Measurements from ENCODE around the gene KLHL26.

The KLHL26 gene

GRCh38 chr19:18687740-18688465 is 51.1 kb downstream of the KLHL26 start:
- WGBS (ENCODE audit: insufficient coverage, insufficient read length): no CpG with 5 or more reads among the region's 16 CpGs
- Histone ChIP-seq H3K9me3 (ENCODE audit: control insufficient read depth, insufficient read depth, low read length) (no peaks in the 10 kb centered on the region), H3K36me3 (ENCODE audit: control insufficient read depth, insufficient read depth, low read length) (no peaks in the 10 kb centered on the region), H3K27ac (ENCODE audit: low read length) (no peak overlapping the region), H3K4me3 (ENCODE audit: low read length) (no peak overlapping the region), H3K4me1 (ENCODE audit: control insufficient read depth, insufficient read depth, low read length) (peaks cover 3% of the 10 kb centered on the region), H3K27me3 (ENCODE audit: control insufficient read depth, insufficient read depth, low read length) (no peaks in the 10 kb centered on the region)
- no peak for DNase-seq (ENCODE audit: low read depth, low spot score)

- WGBS (ENCODE audit: insufficient coverage, insufficient read length): no CpG with 5 or more reads among the region's 12 CpGs
- no peaks in the 10 kb centered on the region for H3K27me3 ChIP-seq (ENCODE audit: control insufficient read depth, insufficient read depth, low read length)
Measured at GRCh38 chr19:18696023-18696422, 59.2 kb downstream of the KLHL26 start.

GRCh38 chr19:18697680-18698079 is 60.9 kb downstream of the KLHL26 start:
- H3K4me1 ChIP-seq (ENCODE audit: control insufficient read depth, insufficient read depth, low read length): peaks cover 4% of the 10 kb centered on the region; the same call in 1 of the 2 replicates
- H3K27ac ChIP-seq (ENCODE audit: low read length): no peak overlapping the region
- H3K36me3 ChIP-seq (ENCODE audit: control insufficient read depth, insufficient read depth, low read length): no peaks in the 10 kb centered on the region
- H3K9me3 ChIP-seq (ENCODE audit: control insufficient read depth, insufficient read depth, low read length): no peaks in the 10 kb centered on the region
- H3K4me3 ChIP-seq (ENCODE audit: low read length): no peak overlapping the region
- WGBS (ENCODE audit: insufficient coverage, insufficient read length): no CpG with 5 or more reads among the region's 3 CpGs
- no peaks in the 10 kb centered on the region for H3K27me3 ChIP-seq (ENCODE audit: control insufficient read depth, insufficient read depth, low read length)
- no peak for DNase-seq (ENCODE audit: low read depth, low spot score)

More at GRCh38 chr19:18696023-18696422, 59.2 kb downstream of the KLHL26 start:
- no peaks in the 10 kb centered on the region for H3K36me3 ChIP-seq (ENCODE audit: control insufficient read depth, insufficient read depth, low read length)
- DNase-seq (ENCODE audit: low read depth, low spot score): no peak
- H3K27ac ChIP-seq (ENCODE audit: low read length): no peak overlapping the region
- no peak overlapping the region for H3K4me3 ChIP-seq (ENCODE audit: low read length)
- no peaks in the 10 kb centered on the region for H3K9me3 ChIP-seq (ENCODE audit: control insufficient read depth, insufficient read depth, low read length)
- H3K4me1 ChIP-seq (ENCODE audit: control insufficient read depth, insufficient read depth, low read length): peaks cover 4% of the 10 kb centered on the region; the same call in 1 of the 2 replicates

- Histone ChIP-seq H3K27ac (ENCODE audit: low read length) (no peak overlapping the region), H3K4me1 (ENCODE audit: control insufficient read depth, insufficient read depth, low read length) (peaks cover 4% of the 10 kb centered on the region; the same call in 1 of the 2 replicates), H3K36me3 (ENCODE audit: control insufficient read depth, insufficient read depth, low read length) (no peaks in the 10 kb centered on the region), H3K27me3 (ENCODE audit: control insufficient read depth, insufficient read depth, low read length) (no peaks in the 10 kb centered on the region), H3K9me3 (ENCODE audit: control insufficient read depth, insufficient read depth, low read length) (no peaks in the 10 kb centered on the region), H3K4me3 (ENCODE audit: low read length) (no peak overlapping the region)
- no peak for DNase-seq (ENCODE audit: low read depth, low spot score)
- WGBS (ENCODE audit: insufficient coverage, insufficient read length): no CpG with 5 or more reads among the region's 18 CpGs
Measured at GRCh38 chr19:18698321-18699167, 61.7 kb downstream of the KLHL26 start.

DNA sequence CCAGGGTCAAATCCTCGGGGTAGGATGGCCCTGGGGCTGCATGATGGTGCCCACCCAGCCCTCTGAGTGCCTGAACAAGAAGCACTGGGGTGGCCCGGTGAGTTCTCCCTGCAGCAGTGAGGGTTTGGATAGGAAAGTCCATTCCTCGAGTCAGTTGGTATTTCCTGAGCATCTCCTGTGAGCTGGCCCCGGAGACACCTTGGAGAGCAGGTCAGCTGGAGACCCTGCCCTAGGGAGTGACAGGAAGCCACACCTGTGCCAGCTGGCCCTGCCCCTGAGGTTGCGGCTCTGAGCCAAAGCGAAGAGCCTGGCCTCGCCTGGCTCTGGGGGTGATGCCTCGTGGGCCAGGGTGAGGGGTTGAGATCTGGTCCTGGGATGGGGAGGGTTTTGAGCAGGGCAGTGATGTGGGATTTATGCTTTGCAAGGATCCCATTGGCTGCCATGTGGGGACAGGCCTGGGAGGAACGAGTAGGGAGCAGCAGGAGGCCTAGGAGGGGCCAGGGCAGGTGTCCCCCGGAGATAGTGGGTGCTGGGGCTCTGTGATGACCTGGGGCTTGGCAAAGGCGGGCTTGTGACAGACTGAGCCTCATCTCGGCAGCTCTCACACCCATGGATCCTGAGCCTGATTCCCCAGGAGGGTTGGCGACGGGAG is 62.7 kb downstream of the KLHL26 start:
- Histone ChIP-seq H3K36me3 (ENCODE audit: control insufficient read depth, insufficient read depth, low read length) (no peaks in the 10 kb centered on the region), H3K27ac (ENCODE audit: low read length) (no peak overlapping the region), H3K9me3 (ENCODE audit: control insufficient read depth, insufficient read depth, low read length) (no peaks in the 10 kb centered on the region), H3K4me3 (ENCODE audit: low read length) (no peak overlapping the region), H3K4me1 (ENCODE audit: control insufficient read depth, insufficient read depth, low read length) (peaks cover 4% of the 10 kb centered on the region; the same call in 1 of the 2 replicates), H3K27me3 (ENCODE audit: control insufficient read depth, insufficient read depth, low read length) (no peaks in the 10 kb centered on the region)
- DNase-seq (ENCODE audit: low read depth, low spot score): no peak
- WGBS (ENCODE audit: insufficient coverage, insufficient read length): no CpG with 5 or more reads among the region's 14 CpGs

GRCh38 chr19:18700501-18701249 is 63.8 kb downstream of the KLHL26 start:
- H3K4me3 ChIP-seq (ENCODE audit: low read length): peak overlapping the region; percentile 24; the same call in 1 of the 2 replicates
- no peaks in the 10 kb centered on the region for H3K9me3 ChIP-seq (ENCODE audit: control insufficient read depth, insufficient read depth, low read length)
- H3K36me3 ChIP-seq (ENCODE audit: control insufficient read depth, insufficient read depth, low read length): no peaks in the 10 kb centered on the region
- H3K4me1 ChIP-seq (ENCODE audit: control insufficient read depth, insufficient read depth, low read length): peaks cover 4% of the 10 kb centered on the region; the same call in 1 of the 2 replicates
- no peaks in the 10 kb centered on the region for H3K27me3 ChIP-seq (ENCODE audit: control insufficient read depth, insufficient read depth, low read length)
- no CpG with 5 or more reads among the region's 35 CpGs for WGBS (ENCODE audit: insufficient coverage, insufficient read length)
- no peak overlapping the region for H3K27ac ChIP-seq (ENCODE audit: low read length)
- no peak for DNase-seq (ENCODE audit: low read depth, low spot score)

- H3K4me3 ChIP-seq (ENCODE audit: low read length): no peak overlapping the region
- H3K27ac ChIP-seq (ENCODE audit: low read length): no peak overlapping the region
- WGBS (ENCODE audit: insufficient coverage, insufficient read length): no CpG with 5 or more reads among the region's 7 CpGs
- DNase-seq (ENCODE audit: low read depth, low spot score): no peak
- H3K36me3 ChIP-seq (ENCODE audit: control insufficient read depth, insufficient read depth, low read length): no peaks in the 10 kb centered on the region
- no peaks in the 10 kb centered on the region for H3K27me3 ChIP-seq (ENCODE audit: control insufficient read depth, insufficient read depth, low read length)
- H3K4me1 ChIP-seq (ENCODE audit: control insufficient read depth, insufficient read depth, low read length): peaks cover 4% of the 10 kb centered on the region; the same call in 1 of the 2 replicates
- H3K9me3 ChIP-seq (ENCODE audit: control insufficient read depth, insufficient read depth, low read length): no peaks in the 10 kb centered on the region
Measured at GRCh38 chr19:18701250-18701608, 64.4 kb downstream of the KLHL26 start.

- H3K4me1 ChIP-seq (ENCODE audit: control insufficient read depth, insufficient read depth, low read length): peaks cover 2% of the 10 kb centered on the region; the same call in 1 of the 2 replicates
- no peak overlapping the region for H3K27ac ChIP-seq (ENCODE audit: low read length)
- no peak overlapping the region for H3K4me3 ChIP-seq (ENCODE audit: low read length)
- DNase-seq (ENCODE audit: low read depth, low spot score): no peak
- no peaks in the 10 kb centered on the region for H3K36me3 ChIP-seq (ENCODE audit: control insufficient read depth, insufficient read depth, low read length)
- H3K27me3 ChIP-seq (ENCODE audit: control insufficient read depth, insufficient read depth, low read length): no peaks in the 10 kb centered on the region
- H3K9me3 ChIP-seq (ENCODE audit: control insufficient read depth, insufficient read depth, low read length): no peaks in the 10 kb centered on the region
- no CpG with 5 or more reads among the region's 4 CpGs for WGBS (ENCODE audit: insufficient coverage, insufficient read length)
Measured at GRCh38 chr19:18704054-18704453, 67.2 kb downstream of the KLHL26 start.

GRCh38 chr19:18704971-18705370 is 68.1 kb downstream of the KLHL26 start:
- DNase-seq (ENCODE audit: low read depth, low spot score): no peak
- Histone ChIP-seq H3K27ac (ENCODE audit: low read length) (no peak overlapping the region), H3K9me3 (ENCODE audit: control insufficient read depth, insufficient read depth, low read length) (no peaks in the 10 kb centered on the region), H3K4me3 (ENCODE audit: low read length) (no peak overlapping the region), H3K27me3 (ENCODE audit: control insufficient read depth, insufficient read depth, low read length) (no peaks in the 10 kb centered on the region), H3K36me3 (ENCODE audit: control insufficient read depth, insufficient read depth, low read length) (no peaks in the 10 kb centered on the region), H3K4me1 (ENCODE audit: control insufficient read depth, insufficient read depth, low read length) (peaks cover 2% of the 10 kb centered on the region; the same call in 1 of the 2 replicates)
- no CpG with 5 or more reads among the region's 7 CpGs for WGBS (ENCODE audit: insufficient coverage, insufficient read length)

Measured in iPS DF 6.9 (cell line).